Activated naive CD4-positive, alpha-beta T cell treated with anti-CD3 and anti-CD28 coated beads, Interleukin-2, amount 50 U/mL, for 16 hours (primary cell): ENCODE data around the gene SELPLG.
"Not testable (repeated sequence)": the region's sequence is repeated elsewhere in the genome, so short reads cannot be mapped to it uniquely, and the experiment has no call there.

Experiments
- DNase-seq: peaks from one replicate; pipeline ENCODE4 v3.0.0-alpha.2; 2020

The SELPLG gene

DNA sequence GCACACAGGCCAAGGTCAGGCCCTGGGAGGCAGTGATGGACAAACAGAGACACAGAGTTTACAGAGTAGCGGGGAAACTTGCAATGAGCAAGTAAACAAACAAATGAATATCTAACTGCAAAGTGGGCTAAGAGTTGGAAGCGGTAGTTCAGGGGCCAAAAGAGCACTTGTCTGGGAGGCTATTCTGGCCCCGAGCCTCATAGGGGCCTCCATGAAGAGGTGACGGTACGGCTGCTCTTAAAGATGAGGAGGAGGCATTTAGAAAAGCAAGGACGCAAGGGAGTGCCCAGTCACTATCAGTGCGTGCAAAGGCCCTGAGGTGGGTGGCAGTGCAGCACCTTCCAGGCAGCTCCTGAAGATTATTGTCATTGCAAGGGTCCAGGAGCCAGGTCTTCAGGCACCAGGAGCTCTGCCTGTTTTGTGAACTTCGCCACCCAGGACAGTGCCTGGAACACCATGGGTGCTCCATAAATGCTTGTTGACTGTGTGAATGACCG lies 31.4 kb downstream of the SELPLG start:
- no peak for DNase-seq

DNA sequence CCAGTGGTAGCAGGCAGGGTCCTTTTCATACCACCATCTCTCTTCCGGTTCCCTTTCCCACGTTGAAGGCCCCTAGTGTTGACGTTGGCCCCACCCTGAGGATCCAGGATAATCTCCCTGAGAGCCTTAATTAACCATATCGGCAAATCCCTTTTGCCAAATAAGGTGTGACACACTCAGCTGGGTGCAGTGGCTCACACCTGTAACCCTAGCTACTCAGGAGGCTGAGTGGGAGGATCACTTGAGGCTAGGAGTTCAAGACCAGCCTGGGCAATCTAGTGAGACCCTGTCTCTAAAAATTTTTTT lies 33.0 kb downstream of the SELPLG start:
- no peak for DNase-seq

DNA sequence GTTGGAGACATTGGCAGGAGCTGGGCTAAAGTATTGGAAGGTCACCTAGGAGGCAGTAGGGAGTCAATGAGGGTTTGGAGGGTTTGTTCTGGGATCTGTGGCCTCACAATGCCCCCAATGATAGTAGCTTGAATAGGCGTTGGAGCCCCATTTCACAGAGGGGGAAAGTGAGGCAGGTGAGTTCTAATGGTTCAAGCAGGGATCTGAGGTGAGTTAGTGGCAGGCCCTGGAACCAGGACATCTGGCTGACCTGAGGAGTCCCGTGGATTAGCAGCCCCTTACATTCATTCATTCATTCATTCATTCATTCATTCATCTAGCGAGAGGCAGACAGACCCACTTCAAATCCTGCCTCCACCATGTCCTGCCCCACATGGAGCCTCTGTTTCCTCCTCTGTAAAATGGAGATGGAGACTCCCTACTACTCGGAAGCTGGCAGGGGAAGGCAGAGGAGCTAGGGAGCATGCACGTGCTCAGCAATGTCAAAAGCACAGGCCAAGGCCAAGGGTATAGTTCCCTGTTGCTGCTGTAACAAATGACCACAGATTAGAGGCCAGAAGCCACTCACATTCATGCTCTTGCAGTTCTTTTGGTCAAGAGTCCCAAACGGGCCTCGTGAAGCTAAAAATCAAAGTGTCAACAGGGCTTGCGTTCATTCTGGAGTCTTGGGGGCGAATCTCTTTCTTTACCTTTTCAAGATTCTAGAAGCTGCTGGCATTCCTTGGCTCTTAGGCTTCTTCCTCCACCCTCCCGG lies 33.6 kb downstream of the SELPLG start:
- DNase-seq, result no peak

DNA sequence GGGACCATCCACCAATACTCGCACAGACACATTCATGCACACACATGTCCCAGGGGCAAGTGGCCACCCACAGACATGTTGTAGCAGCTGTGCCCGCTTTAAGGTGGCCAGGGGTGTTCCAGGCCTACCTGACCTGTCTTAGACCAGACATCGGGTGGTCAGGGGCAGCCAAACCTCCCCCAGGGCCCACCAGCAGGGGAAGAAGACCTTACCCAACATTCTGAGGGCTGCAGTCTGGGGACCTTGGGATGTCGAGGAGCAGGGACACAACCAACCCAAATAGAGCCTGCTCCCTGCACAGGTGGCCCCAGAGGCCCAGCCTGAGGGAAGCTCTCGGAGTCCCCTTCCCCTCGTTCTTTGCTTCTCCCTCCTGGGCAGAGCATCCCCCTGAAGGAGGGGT lies 34.2 kb downstream of the SELPLG start:
- DNase-seq, result no peak

DNA sequence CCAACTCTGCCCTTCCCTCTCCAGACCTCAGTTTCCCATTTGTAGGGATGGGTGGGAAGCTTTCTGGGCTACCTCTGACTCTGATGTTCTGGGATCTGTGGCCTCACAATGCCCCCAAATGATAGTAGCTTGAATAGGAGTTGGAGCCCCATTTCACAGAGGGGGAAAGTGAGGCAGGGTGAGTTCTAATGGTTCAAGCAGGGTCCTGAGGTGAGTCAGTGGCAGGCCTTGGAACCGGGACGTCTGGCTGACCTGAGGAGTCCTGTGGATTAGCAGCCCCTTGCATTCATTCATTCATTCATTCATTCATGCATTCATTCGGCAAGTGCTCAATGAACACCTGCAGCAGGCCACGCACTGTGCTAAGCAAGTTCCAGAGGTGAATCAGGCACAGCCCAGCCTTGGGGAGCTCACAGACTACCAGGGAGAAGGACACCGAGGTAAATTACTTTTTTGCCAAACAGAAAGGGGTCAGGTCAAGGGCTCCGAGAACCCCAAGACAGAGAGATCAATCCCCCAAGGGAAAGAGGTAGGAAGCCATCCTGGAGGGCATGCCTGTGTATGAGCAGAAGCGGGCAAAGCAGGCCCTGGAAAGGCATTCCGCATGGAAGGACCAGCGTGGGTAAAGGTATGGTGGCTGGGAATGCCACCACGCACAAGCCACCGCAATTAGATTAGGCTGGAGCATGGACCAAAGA lies 35.0 kb downstream of the SELPLG start:
- no peak for DNase-seq

DNA sequence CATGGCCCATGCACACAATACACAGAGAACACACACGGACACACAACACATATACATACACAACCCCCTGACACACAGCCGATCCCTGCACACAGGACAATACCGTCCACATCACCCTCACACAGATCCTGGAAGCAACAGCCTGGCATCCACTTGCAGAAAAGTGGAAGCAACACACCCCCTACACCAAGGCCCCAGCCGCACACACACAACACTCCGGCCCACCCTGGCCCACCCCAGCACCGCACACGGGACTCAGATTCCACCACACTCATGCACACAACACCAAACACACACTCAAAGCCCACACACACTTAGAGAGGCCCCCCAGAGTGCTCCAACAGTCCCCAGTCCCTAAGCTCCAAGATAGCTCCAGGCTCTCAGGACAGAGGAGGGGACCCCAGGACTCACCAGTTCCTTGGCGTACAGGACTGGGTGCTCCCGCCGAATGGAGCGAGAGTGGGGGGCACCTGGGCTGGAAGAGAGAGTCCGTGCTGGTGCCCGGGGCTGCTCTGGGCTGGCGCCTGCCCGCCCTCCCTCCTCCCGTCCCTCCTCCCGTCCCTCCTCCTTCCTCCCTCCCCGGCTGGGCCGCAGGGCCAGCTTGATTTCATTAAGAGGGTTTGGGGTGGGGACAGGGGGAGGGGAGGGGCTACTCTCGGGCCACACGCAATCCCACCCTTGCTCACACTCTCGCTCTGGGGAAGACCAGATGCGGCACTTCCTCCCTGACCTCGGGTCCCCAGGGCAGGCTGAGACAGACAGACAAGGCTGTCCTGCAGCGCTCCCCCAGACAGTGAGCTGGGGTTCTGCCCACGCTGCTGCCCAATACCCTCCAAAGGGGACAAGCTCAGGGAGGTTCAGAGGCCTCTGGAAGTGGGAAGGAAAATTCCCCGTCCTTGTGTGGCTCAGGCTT lies 35.9 kb downstream of the SELPLG start, which contains the start of gene TMEM119:
TMEM119 (minus strand) TSS at position 526 of the 913 bp plus-strand sequence. CDS start 5,701 bp downstream, outside the sequence.
- no peak for DNase-seq

DNA sequence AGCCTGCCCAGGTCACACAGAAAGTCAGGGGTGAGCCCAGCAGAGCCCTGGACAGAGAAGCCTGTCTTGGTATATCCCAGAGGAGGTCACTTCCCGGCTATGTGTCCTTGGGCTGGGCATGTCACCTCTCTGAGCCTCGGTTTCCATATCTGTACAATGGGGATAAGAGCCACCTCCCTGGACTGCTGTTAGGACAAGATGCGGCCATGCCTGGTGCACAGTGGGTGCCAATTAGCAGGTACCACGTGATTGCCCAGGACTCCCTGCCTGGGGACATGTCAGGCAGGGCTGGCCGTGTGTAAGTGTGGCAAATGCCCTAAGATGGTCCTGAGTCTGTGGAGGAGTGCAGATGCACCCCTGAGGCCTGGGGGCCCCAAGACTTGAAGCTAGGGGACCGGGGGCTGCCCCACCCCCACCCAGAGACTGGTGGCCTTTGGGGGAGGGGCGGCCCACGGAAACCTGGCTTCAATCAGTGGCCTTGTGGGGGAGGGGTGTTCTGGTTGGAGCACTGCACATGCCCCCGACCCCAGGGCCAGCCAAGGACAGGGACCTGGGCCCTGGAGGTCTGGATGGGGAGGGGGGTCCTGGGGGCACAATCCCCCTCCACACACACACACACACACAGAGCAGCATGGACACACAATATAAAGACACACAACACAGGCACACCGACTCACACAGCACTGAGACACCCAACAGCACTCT lies 36.7 kb downstream of the SELPLG start:
- no peak for DNase-seq

DNA sequence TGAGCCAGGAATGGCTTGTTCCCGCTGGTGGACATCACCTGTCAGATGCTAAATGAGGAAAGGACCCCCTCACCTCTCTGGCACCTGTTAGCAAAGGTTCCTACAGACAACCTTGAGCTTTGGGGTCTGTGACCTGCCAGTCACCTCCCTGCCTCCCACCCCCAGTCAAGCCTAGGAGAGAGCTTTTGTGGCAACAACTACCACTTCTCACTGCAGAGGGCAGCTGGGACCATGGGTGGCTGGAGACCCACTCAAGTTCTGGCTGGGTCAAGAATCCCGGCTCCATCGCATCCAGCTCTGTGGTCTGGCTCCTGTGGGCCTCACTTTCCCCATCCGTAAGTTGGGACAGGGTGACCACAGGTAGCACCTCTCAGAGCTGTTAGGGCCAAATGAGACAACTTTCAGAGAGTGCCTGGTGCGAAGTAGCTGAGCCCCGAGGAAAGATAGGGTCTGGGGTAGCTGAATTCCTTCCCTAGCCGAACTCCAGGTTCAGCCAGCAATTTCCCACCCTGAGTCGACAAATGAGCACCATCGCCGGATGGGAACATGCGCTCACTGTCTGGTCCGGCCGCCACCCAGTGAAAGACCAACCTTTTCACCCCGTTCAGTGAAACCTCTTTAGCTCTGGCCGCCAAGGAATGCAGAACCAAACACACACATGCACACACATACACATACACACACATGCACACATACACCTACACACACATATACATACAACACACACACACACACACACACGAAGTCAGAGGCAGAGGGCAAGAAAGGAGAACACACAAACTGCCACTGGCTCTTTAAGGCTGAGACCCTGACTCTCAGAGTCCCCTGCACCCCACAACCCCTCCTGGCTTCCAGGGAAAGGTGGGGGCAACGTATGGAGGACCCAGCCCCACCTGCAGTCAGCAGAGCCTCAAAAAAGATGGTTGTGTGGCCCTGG lies 37.7 kb downstream of the SELPLG start:
- DNase-seq, result no peak

DNA sequence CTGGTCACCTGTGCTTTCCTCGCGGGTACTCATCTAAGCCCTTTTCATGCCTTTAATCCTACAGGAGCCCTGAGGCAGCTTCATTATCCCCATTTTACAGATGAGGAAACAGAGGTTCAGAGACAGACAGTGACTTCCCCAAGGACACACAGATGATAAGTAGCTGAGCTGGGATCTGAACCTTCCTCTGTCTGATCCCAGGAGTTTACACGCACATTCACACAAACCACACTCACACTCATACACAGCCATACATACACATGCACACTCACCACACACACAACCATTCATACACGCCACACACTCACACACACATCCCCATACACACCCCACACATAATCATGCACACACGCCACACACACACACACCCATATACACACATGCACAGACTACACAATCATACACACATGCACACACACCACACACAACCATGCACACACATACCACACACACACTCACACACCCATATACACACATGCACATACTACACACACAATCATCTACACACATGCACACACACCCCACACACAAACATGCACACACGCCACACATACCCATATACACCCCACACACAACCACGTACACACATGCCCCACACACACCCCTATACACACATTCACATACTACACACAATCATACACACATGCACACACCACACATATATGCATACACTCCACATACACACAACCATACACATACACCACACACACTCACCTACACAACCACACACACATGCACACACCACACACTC lies 38.6 kb downstream of the SELPLG start:
- DNase-seq, result no peak

DNA sequence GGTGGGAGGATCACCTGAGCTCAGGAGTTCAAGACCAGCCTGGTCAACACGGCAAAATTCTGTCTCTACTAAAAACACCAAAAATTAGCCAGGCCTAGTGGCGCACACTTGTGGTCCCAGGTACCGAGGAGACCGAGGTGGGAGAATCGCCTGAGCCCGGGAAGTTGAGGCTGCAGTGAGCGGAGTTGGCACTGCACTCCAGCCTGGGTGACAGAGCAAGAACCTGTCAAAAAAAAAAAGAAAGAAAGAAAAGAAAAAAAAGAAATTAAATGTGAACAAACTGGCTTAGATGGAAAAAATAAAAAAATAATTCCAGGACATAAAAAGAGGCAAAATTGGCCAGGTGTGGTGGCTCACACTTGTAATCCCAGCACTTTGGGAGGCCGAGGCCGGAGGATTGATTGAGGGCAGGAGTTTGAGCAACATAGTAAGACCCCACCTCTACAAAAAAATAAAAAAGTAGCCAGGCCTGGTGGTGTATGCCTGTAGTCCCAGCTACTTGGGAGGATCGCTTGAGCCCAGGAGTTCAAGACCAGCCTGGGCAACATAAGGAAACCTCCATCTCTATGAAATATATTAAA lies 39.3 kb downstream of the SELPLG start:
- DNase-seq, result no peak

DNA sequence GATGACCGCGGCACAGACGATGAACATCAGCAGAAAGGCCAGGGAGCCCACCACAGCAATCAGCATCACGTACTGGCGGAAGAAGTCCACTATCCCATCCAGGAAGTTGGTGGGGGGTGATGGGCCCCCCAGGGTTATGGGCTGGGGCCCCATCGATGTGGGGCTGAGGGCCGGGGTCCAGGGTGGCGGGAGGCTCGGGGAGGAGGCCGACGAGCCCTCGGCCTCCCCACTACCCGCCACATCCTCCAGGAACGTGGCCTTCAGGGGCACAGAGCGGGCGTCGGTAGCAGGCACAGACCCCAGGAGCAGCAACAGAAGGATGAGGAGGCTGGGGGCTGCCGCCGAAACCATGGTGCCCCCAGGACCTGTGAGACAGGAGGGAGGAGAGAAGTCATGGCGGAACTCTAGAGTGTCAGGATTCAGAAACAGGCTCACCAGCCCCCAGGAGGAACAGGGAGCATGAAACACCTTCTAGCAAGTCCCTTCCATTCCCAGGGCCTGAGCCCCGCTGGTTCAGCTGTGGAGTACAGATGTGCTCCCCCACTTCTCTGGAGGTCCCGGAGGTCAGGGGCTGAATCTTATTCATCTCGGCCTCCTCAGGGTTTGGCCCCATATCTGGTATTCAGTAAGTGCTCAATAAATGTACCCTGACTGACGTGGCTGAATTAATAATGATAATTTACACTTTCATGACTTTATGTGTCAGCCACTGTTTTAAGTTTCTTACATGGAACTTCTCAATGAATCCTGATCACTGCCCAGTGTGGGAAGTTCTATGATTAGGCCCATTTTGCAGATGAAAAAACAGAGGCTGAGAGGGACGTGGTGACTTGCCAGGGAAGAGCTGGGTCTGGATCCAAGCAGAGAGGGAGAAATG lies 41.4 kb downstream of the SELPLG start:
- no peak for DNase-seq

DNA sequence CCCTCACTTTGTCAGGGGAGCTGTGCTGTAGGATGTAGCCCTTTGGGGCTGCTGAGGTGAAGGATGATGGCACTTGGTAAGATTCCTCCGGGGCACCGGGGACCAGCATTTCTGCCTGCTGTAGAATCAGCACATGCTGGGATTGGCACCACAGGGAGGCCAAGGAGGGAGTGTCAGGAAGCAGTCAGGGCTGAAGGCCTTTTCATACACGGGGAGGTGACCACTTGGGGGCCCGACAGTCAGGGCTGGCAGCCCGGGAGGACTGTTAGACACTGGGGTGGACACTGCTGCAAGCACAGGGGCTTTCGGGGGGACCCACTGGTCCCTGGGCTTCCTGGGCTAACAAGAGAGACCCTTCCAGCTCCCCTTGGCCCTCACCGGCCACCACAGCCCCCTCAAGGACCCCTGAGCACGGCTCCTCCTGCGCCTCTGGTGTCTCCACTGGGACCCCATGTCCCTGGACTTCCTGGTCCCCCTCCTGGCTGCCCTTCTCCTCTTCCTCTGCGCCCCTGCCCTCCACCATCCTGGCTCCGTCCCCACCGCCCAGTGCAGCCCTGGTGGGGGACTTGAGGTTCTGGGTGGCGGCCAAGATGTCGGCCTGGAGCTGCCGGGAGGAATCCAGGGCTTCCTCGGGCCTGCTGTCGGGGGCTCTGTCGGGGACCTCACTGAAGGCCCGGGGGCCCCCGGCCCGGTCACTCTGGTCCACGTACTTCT lies 42.3 kb downstream of the SELPLG start:
- no peak for DNase-seq

DNA sequence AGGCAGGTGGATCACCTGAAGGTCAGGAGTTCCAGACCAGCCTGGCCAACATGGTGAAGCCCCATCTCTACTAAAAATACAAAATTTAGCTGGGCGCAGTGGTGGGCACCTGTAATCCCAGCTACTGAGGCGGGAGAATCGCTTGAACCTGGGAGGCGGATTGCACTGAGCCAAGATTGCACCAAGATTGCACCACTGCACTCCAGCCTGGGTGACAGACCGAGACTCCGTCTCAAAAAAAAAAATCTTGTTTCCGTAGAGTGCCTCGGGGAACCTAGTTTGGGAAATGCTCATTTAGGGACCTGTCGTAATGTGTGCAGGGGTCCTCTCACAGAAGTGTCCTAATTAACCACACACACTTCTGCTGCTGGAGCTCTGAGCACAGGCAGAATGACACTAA lies 43.2 kb downstream of the SELPLG start:
- not testable (repeated sequence) for DNase-seq

DNA sequence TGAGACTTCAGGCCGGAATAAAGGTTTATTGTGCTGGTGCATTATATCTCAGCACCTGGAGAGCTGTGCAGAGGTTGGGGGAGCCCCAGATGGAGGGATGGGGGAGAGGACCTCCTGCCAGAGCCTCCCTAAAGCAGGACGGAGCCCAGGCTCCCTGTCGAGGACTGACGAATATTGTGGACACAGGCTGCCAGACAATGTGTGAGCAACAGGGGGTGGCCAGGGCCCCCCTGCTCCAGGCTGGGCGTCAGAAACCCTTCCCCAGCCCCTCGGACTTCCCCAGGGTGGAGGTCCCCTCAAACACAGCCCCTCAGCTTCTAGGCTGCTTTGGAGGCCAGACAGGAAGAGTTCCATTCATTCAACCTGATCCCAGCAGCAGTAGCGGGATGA lies 43.9 kb downstream of the SELPLG start:
- DNase-seq, result no peak

DNA sequence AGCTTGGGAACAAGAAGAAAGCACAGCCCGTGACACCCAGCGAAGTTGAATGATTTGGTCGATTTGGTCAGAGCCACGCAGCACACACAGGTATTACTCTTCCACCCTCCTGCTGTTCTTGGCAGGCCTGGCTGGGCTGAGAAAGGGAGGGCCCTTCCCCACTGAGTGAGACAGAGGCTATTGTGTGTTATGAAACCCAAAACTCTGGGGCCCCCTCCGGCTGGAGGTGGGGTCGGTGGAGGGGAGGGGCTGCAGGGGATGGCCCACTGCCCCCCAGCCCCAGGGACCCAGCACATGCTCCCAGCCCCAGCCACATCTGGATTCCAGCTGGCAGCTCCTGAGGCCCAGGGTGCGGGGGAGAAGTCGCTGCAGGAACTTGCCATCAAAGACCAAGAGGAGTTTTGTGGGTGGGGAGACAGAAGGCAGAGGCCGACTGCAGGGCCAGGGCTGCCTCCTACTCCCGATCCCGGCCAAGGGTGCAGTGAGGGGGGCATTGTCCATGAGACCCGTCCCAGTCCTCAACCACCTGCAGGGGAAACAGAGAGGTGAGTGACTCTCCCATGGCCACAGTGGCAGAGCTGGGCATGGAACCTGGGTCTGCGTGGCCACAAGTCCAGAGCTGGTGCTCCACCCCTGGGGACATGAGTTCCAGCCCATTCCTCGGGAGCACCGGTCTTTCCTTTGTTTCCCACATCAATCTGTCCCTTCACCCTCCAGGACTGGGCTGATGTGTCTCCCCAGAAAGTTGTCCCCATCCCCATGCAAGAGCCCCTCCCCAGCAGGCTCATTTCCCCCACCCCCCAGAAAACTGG lies 44.5 kb downstream of the SELPLG start:
- DNase-seq, result no peak

DNA sequence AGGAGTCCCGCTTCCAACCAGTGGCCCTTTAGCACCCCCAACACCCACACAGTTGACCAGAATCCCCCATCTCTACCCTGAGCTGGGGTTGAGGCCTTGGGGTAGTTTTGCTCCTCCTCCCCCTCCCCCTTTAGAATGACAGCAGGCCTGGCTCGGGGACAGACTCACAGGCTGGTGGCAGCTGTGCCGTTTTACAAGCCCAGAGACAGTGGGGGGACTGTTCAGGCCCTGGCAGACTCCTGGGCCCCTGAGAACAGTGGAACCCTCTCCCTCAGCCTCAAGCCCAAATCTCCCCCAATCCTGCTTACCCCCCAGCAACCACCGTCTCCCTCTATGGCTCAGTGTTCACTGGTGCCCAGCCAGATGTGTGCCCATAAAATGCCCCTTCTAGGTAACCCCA lies 45.9 kb downstream of the SELPLG start:
- no peak for DNase-seq

DNA sequence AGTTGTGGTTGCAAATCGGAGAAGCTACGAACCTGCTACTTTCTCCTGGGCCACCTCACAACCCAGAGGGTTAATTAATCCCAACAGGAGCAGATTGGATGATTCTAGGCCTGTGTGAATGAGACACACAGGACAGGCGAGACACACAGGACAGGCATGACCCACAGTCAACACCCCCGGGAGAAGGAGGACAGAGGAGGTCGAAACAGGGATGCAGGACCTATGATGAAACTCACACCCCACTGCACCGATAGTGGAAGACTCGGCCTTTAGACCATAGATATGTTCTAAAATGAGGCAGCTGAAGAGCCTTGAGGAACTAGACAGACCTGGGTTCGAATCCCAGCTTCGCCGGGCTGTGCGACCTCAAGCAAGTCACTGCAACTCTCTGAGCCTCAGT lies 47.4 kb downstream of the SELPLG start:
- DNase-seq, result no peak

DNA sequence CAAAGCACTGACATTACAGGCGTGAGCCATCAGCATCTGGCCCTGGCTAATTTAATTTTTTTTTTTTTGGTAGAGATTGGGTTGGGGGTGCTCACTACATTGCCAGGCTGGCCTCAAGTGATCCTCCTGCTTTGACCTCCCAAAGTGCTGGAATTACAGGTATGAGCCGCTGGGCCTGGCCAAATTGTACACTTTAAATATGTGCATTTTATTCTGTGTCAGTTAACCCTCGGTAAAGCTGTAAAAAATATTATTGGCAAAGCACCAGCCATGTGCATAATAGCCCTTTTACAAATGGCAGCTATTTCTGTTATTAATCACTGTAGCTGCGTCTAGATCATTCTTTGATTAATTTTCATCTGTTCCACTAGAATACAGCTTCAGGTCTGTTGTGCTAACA lies 47.8 kb downstream of the SELPLG start:
- DNase-seq, result no peak
